Hematopoietic multipotent progenitor cell treated with erythropoietin and hydrocortisone succinate and interleukin-3 and kit ligand, for 6 days (in vitro differentiated cells): ENCODE data around the gene ZGPAT.
A peak's percentile ranks its signal among the peaks of the same experiment; 100 is the strongest.
"Not testable (repeated sequence)": the region's sequence is repeated elsewhere in the genome, so short reads cannot be mapped to it uniquely, and the experiment has no call there.

ENCODE experiments used
- DNase-seq: peaks from one replicate; pipeline ENCODE4 v3.0.0-alpha.2; 2015

ZGPAT gene

GRCh38 chr20:63707558-63708300 lies at the start of gene ZGPAT, which contains the start of gene ARFRP1:
ZGPAT (plus strand) TSS chr20:63708039; CDS start chr20:63708581, 542 bp downstream.
ARFRP1 (minus strand) TSS chr20:63707976; CDS start chr20:63707091, 885 bp downstream.
- peak; percentile 93 for DNase-seq

GRCh38 chr20:63658749-63659187 lies 49.1 kb upstream of the ZGPAT start:
- peak; percentile 66 for DNase-seq

- DNase-seq: no peak
Observed at GRCh38 chr20:63659370-63659769, 48.5 kb upstream of the ZGPAT start.

GRCh38 chr20:63660174-63660573 lies 47.7 kb upstream of the ZGPAT start:
- not testable (repeated sequence) for DNase-seq

GRCh38 chr20:63660622-63661021 lies 47.2 kb upstream of the ZGPAT start:
- no peak for DNase-seq

GRCh38 chr20:63661108-63661507 lies 46.7 kb upstream of the ZGPAT start:
- no peak for DNase-seq

GRCh38 chr20:63661959-63662812 lies 45.7 kb upstream of the ZGPAT start:
- no peak for DNase-seq

- no peak for DNase-seq
Observed at GRCh38 chr20:63662813-63663189, 45.0 kb upstream of the ZGPAT start.

- DNase-seq: no peak
Observed at GRCh38 chr20:63663332-63664066, 44.3 kb upstream of the ZGPAT start.

- no peak for DNase-seq
Observed at GRCh38 chr20:63664143-63664851, 43.5 kb upstream of the ZGPAT start.

- DNase-seq: no peak
Observed at GRCh38 chr20:63664861-63665594, 42.8 kb upstream of the ZGPAT start.

GRCh38 chr20:63665708-63666107 lies 42.1 kb upstream of the ZGPAT start:
- no peak for DNase-seq

GRCh38 chr20:63667858-63668257 lies 40.0 kb upstream of the ZGPAT start:
- DNase-seq: no peak

- no peak for DNase-seq
Observed at GRCh38 chr20:63668351-63668750, 39.5 kb upstream of the ZGPAT start.

GRCh38 chr20:63671695-63672094 lies 36.1 kb upstream of the ZGPAT start:
- not testable (repeated sequence) for DNase-seq

GRCh38 chr20:63672666-63673065 lies 35.2 kb upstream of the ZGPAT start:
- no peak for DNase-seq

GRCh38 chr20:63673951-63674350 lies 33.9 kb upstream of the ZGPAT start:
- DNase-seq: no peak

- no peak for DNase-seq
Observed at GRCh38 chr20:63675681-63676368, 32.0 kb upstream of the ZGPAT start.

- DNase-seq: no peak
Observed at GRCh38 chr20:63678071-63678470, 29.8 kb upstream of the ZGPAT start.

- DNase-seq: no peak
Observed at GRCh38 chr20:63678667-63679465, 29.0 kb upstream of the ZGPAT start.
